Thoracic aorta (tissue), 2 donors: ENCODE results near the gene UTP11. TPM values are rescaled to one million over a fixed set of nuclear protein-coding genes. Genes with fewer than 3 reads are reported as not detected.
"Not testable (repeated sequence)": the region's sequence is repeated elsewhere in the genome, so short reads cannot be mapped to it uniquely, and the experiment has no call there.

Experiments
- ATAC-seq: fragments of 150-250 bp; one replicate; pipeline ENCODE4 v1.8.0; 2017; ENCODE audit warnings: low read depth; ENCODE audit not compliant: insufficient number of reproducible peaks, low FRiP score
- DNase-seq: peaks from one replicate; pipeline ENCODE4 v3.0.0-alpha.2; 2020; ENCODE audit warnings: low spot score
- H3K27ac ChIP-seq, 2 donors: fragments of 200-600 bp; sonication (generic); 1 replicate in 1 of 2; 2 replicates in 1 of 2; pipeline ENCODE4 v1.5.1; 2016; ENCODE audit warnings: mild to moderate bottlenecking in 2 of 2, moderate library complexity in 2 of 2
- H3K27me3 ChIP-seq: fragments of 200-600 bp; sonication (generic); replicated peaks from 2 replicates; pipeline ENCODE4 v1.6.0; 2016; ENCODE audit warnings: mild to moderate bottlenecking; ENCODE audit not compliant: insufficient read depth
- H3K36me3 ChIP-seq: fragments of 200-600 bp; sonication (generic); one replicate; pipeline ENCODE4 v1.5.1; 2016
- H3K4me1 ChIP-seq, 2 donors: fragments of 200-600 bp; sonication (generic); 1 replicate in 1 of 2; 2 replicates in 1 of 2; pipeline versions ENCODE4 v1.5.1 to v1.6.0; 2016; ENCODE audit warnings: low read depth in 2 of 2, mild to moderate bottlenecking in 1 of 2; ENCODE audit not compliant: control insufficient read depth in 1 of 2
- H3K4me3 ChIP-seq: fragments of 200-600 bp; sonication (generic); 2 replicates; pipeline ENCODE4 v1.5.1; 2016; ENCODE audit warnings: mild to moderate bottlenecking
- H3K9me3 ChIP-seq: fragments of 200-600 bp; sonication (generic); 2 replicates; pipeline ENCODE4 v1.5.1; 2016
- CTCF ChIP-seq: fragments of 200-600 bp; sonication (generic); IDR thresholded peaks from one replicate; pipeline ENCODE4 v1.5.1; 2019; ENCODE audit warnings: antibody characterized with exemption
- total RNA-seq, 2 donors: library from RNA; depleted of rRNA; stranded (reverse); fragments of >200 nt; gene quantifications; one replicate each; pipeline versions ENCODE4 v1.1.0 to v1.2.3, GENCODE V29; 2016

The UTP11 gene
- total RNA-seq, 2 donors from 2014 or later = 14.6 to 76.9 TPM

GRCh38 chr1:38029081-38029681, 16.6 kb downstream of the UTP11 start:
- Histone ChIP-seq H3K27ac (no peak overlapping the region), H3K4me1 (peaks cover 15 to 23% of the 10 kb centered on the region in 2 donors), H3K9me3 (no peaks in the 10 kb centered on the region), H3K36me3 (peaks cover 16% of the 10 kb centered on the region), H3K4me3 (no peak overlapping the region), H3K27me3 (no peaks in the 10 kb centered on the region)
- no peak for TF ChIP-seq CTCF
- no peak for DNase-seq
- ATAC-seq = no peak

- Histone ChIP-seq H3K4me1 (peaks cover 15 to 23% of the 10 kb centered on the region in 2 donors), H3K9me3 (no peaks in the 10 kb centered on the region), H3K27me3 (no peaks in the 10 kb centered on the region), H3K27ac (no peak overlapping the region), H3K4me3 (peak overlapping the region; percentile 44), H3K36me3 (peaks cover 14% of the 10 kb centered on the region)
- DNase-seq (no peak), ATAC-seq (no peak)
- no peak for TF ChIP-seq CTCF
These were observed 17.4 kb downstream of the UTP11 start for GRCh38 chr1:38029685-38030511.

- peaks cover 15 to 23% of the 10 kb centered on the region in 2 donors for H3K4me1 ChIP-seq
- DNase-seq (no peak), ATAC-seq (no peak)
- H3K27ac ChIP-seq = no peak overlapping the region
- no peak overlapping the region for H3K4me3 ChIP-seq
- no peak for TF ChIP-seq CTCF
- H3K36me3 ChIP-seq = peaks cover 4% of the 10 kb centered on the region
- no peaks in the 10 kb centered on the region for H3K9me3 ChIP-seq
- no peaks in the 10 kb centered on the region for H3K27me3 ChIP-seq
These were observed 18.3 kb downstream of the UTP11 start for GRCh38 chr1:38030596-38031512.

DNA sequence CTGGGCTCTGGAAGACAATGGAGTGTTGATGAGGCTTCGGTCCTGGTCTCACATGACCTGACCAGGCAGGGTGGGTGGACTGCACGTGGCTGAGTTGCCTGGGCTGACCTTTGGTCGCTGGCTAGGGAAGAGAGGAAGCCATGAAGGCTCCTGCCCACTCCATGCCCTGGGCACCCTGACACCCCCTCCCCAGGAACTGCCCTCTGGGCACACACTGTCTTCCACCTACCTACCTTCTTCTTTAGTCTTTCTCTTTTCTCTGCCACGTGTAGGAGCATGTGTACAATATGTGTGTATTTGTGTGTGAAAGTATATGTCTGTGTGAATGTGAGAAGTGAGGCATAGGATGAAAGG, 19.0 kb downstream of the UTP11 start:
- H3K27ac ChIP-seq = no peak overlapping the region
- no peaks in the 10 kb centered on the region for H3K27me3 ChIP-seq
- no peak overlapping the region for H3K4me3 ChIP-seq
- ATAC-seq (no peak), DNase-seq (no peak)
- no peaks in the 10 kb centered on the region for H3K36me3 ChIP-seq
- no peak for TF ChIP-seq CTCF
- H3K4me1 ChIP-seq = peaks cover 15 to 23% of the 10 kb centered on the region in 2 donors
- H3K9me3 ChIP-seq = no peaks in the 10 kb centered on the region

DNA sequence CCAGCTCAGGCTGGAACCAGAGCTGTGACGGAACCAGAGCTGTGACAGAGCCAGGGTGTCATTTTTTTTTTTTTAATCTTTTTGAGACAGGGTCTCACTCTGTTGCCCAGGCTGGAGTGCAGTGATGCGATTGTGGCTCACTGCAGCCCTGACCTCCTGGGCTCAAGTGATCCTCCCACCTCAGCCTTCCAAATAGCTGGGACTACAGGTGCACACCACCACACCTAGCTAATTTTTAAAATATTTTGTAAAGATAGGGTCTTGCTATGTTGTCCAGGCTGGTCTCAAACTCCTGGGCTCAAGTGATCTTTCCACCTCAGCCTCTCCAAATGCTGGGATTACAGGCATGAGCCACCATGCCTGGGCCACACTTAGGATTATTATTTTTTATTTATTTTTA, 20.5 kb downstream of the UTP11 start:
- ATAC-seq, H3K36me3 ChIP-seq, H3K27ac ChIP-seq, H3K4me3 ChIP-seq, H3K27me3 ChIP-seq, H3K9me3 ChIP-seq, DNase-seq: not testable (repeated sequence)
- peaks cover 15 to 23% of the 10 kb centered on the region in 2 donors for H3K4me1 ChIP-seq
